HG02973 (cell line): Measurements from ENCODE around the gene CDR2L.
A peak's percentile ranks its signal among the peaks of the same experiment; 100 is the strongest.
"Not testable (repeated sequence)": the region's sequence is repeated elsewhere in the genome, so short reads cannot be mapped to it uniquely, and the experiment has no call there.

Source experiments
- ATAC-seq: cut with Tn5 transposase; IDR thresholded peaks from one replicate; pipeline ENCODE4 v1.9.1; 2021; ENCODE audit warnings: moderate library complexity; ENCODE audit not compliant: unreplicated experiment

The CDR2L gene

GRCh38 chr17:74981318-74981978 is 6.0 kb upstream of the CDR2L start:
- ATAC-seq, result no peak

- no peak for ATAC-seq
Observed at GRCh38 chr17:74981979-74982662, 5.3 kb upstream of the CDR2L start.

GRCh38 chr17:74982663-74983313 is 4.6 kb upstream of the CDR2L start:
- ATAC-seq, result not testable (repeated sequence)

GRCh38 chr17:74986206-74986576 is 1.2 kb upstream of the CDR2L start:
- no peak for ATAC-seq

GRCh38 chr17:74987909-74988711 is 678 bp downstream of the CDR2L start:
- peak; percentile 37 for ATAC-seq

- ATAC-seq, result no peak
Observed at GRCh38 chr17:74990581-74991105, 3.2 kb downstream of the CDR2L start.

GRCh38 chr17:74992223-74992622 is 4.8 kb downstream of the CDR2L start:
- ATAC-seq, result no peak

- no peak for ATAC-seq
Observed at GRCh38 chr17:74994440-74994839, 7.0 kb downstream of the CDR2L start.

- ATAC-seq, result no peak
Observed at GRCh38 chr17:74995847-74996246, 8.4 kb downstream of the CDR2L start.

- ATAC-seq, result no peak
Observed at GRCh38 chr17:74998783-74999182, 11.4 kb downstream of the CDR2L start.

GRCh38 chr17:74999523-74999922 is 12.1 kb downstream of the CDR2L start:
- ATAC-seq, result no peak

GRCh38 chr17:75001915-75002843 is 14.7 kb downstream of the CDR2L start:
- ATAC-seq, result no peak

- ATAC-seq, result no peak
Observed at GRCh38 chr17:75003070-75003956, 15.9 kb downstream of the CDR2L start.

- ATAC-seq, result no peak
Observed at GRCh38 chr17:75003957-75004355, 16.5 kb downstream of the CDR2L start.

- no peak for ATAC-seq
Observed at GRCh38 chr17:75004371-75004770, 16.9 kb downstream of the CDR2L start.

- no peak for ATAC-seq
Observed at GRCh38 chr17:75005291-75005690, 17.9 kb downstream of the CDR2L start.

- not testable (repeated sequence) for ATAC-seq
Observed at GRCh38 chr17:75006084-75006483, 18.7 kb downstream of the CDR2L start.

- ATAC-seq, result no peak
Observed at GRCh38 chr17:75006653-75007052, 19.2 kb downstream of the CDR2L start.

- no peak for ATAC-seq
Observed at GRCh38 chr17:75008373-75008772, 20.9 kb downstream of the CDR2L start.
